ENCODE measurements around the gene ALK. TPM values are rescaled to one million over a fixed set of nuclear protein-coding genes. Genes with fewer than 3 reads are reported as not detected.

The ALK gene
- total RNA-seq, 2 donors from 2014 or later, result not detected

DNA sequence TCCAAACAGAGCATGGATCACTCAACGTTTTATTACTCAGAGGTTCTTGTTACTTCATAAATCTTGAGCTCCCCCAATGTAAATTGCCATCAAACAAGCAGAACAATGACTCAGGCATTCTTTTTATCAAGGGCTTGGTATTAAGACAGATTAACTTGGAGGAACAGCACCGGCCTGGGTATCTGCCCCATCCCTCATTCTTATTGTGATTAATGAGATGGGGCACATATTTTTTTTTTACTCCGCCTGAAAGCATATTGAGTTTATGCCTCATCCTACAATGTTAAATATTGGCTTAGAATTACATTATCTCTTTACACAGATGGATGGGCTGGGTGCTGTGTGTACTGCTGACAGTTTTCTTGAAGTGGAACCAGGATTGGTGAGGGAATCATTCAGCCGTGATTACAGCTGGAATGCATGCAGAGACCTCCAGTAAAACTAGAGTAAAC is 418.9 kb downstream of the ALK start:
- DNase-seq (ENCODE audit: low spot score), result no peak
- Mint-ChIP-seq H3K27me3 (peaks cover 18 to 30% of the 10 kb centered on the region in 2 donors), H3K9me3 (no peaks in the 10 kb centered on the region), H3K27ac (no peak overlapping the region), H3K4me1 (ENCODE audit: low read depth in 2 of 2) (no peaks in the 10 kb centered on the region), H3K36me3 (no peaks in the 10 kb centered on the region), H3K4me3 (no peak overlapping the region)
- no peak for ATAC-seq

DNA sequence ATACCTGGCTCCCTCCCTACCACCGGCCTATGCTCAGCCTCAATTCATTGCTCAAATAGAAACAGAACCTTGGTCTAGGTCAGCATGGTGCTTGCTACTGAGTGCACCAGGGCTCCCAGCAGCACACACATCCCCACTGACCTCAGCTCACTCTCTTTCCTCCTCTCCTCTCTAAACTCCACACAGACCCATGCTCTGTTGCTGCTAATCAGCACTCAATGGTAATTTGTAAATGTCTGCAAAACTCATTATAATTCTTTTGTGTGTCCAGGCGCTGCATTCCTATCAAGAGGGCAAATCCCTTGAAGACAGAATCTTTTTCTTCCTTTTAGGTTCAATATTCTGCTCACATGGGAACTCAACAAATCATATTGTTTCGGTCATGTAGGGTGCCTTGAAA is 424.0 kb downstream of the ALK start:
- ATAC-seq (no peak), DNase-seq (ENCODE audit: low spot score) (no peak)
- Mint-ChIP-seq H3K4me1 (ENCODE audit: low read depth in 2 of 2) (peaks cover 0 to 6% of the 10 kb centered on the region in 2 donors), H3K27ac (no peak overlapping the region), H3K9me3 (no peaks in the 10 kb centered on the region), H3K4me3 (no peak overlapping the region), H3K27me3 (peaks cover 4 to 8% of the 10 kb centered on the region in 2 donors), H3K36me3 (no peaks in the 10 kb centered on the region)

DNA sequence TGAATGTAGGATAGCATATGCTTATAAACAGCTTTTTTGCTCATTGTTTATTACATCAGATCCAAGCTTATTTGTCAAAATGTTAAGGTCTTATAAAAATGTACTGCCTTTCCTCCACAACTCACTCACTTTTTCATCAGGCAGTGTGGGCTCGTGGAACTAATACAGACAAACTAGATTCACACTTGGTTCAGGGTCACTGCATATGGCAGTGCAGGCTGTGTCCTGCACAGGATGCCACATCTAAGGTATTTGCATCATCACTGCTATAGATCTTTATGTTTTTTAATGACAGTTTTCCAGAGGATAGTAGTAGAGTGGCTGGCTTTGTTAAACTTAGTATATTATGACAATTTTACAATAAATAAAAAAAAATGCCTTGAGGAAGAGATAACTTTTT is 425.2 kb downstream of the ALK start:
- Mint-ChIP-seq H3K4me1 (ENCODE audit: low read depth in 2 of 2) (peaks cover 0 to 6% of the 10 kb centered on the region in 2 donors), H3K9me3 (no peaks in the 10 kb centered on the region), H3K36me3 (no peaks in the 10 kb centered on the region), H3K27me3 (peaks cover 4 to 7% of the 10 kb centered on the region in 2 donors), H3K4me3 (no peak overlapping the region), H3K27ac (no peak overlapping the region)
- no peak for DNase-seq (ENCODE audit: low spot score)
- ATAC-seq, result no peak

DNA sequence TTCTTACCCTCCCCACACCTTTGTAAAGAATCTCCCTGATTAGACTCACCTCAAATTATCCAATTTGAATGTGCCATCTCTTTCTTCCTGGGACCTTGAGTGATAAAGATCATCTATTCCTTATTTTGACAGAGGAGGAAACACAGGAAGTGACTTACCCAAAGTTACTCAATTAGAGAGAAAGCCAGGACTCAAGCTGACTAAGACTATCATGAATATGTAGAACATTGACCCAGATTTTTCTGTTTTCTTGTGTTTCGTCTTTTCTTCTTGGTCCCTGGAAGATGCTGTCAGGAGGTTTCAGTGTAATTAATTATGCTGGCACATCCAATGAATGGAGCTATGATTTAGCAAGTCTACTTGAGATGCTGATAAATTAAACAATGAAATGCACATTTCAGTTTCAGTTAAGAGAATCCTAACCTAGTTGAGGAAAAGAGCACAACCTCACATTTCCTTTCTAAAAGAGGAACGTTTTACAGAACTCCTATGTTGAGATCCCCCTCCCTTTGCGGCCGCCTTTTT is 425.8 kb downstream of the ALK start:
- H3K9me3 Mint-ChIP-seq, result no peaks in the 10 kb centered on the region
- DNase-seq (ENCODE audit: low spot score), result no peak
- H3K36me3 Mint-ChIP-seq, result no peaks in the 10 kb centered on the region
- no peak for ATAC-seq
- peaks cover 4 to 7% of the 10 kb centered on the region in 2 donors for H3K27me3 Mint-ChIP-seq
- no peak overlapping the region for H3K27ac Mint-ChIP-seq
- no peak overlapping the region for H3K4me3 Mint-ChIP-seq
- peaks cover 0 to 6% of the 10 kb centered on the region in 2 donors for H3K4me1 Mint-ChIP-seq (ENCODE audit: low read depth in 2 of 2)

DNA sequence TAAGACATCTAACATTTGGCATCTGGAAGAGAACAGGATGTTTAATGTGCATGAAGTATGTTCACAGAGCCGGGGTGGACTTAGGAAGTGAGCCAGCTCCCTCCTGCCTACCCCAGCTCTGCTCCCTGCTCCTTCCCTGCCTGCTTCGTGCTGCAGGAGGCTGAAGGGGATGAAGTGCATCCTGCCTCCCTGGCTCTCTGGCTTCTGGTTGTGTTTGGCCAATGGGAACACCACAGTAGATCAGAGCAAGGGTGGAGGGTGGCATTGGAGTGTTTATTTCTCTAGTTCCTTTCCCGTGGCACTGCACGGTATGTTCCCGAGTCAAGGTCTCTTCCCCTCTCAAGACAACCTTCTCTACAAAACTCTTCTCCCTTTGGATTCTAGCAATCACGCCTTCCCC is 426.3 kb downstream of the ALK start:
- DNase-seq (ENCODE audit: low spot score) (no peak), ATAC-seq (no peak)
- Mint-ChIP-seq H3K9me3 (no peaks in the 10 kb centered on the region), H3K27me3 (peaks cover 4 to 7% of the 10 kb centered on the region in 2 donors), H3K27ac (no peak overlapping the region), H3K36me3 (no peaks in the 10 kb centered on the region), H3K4me1 (ENCODE audit: low read depth in 2 of 2) (peaks cover 0 to 6% of the 10 kb centered on the region in 2 donors), H3K4me3 (no peak overlapping the region)

DNA sequence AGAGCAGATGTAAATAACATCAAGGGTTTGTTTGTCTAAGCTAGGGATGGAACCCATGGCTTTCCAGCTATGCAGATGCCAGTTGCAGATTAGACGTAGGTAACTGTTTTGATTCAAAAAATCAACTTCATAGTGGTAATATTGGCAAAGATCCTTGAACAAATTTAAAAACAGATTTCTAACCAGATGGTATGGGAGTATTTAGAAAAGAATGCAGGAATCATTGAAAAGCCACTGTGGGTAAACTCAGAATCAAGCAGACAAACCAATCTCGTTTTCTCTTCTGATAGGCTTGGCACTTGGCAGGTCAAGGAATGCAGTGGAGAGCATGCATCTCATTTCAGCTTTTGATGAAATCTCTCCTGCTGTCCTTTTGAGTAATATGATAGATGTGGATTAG is 428.7 kb downstream of the ALK start:
- no peak overlapping the region for H3K27ac Mint-ChIP-seq
- H3K9me3 Mint-ChIP-seq, result no peaks in the 10 kb centered on the region
- H3K4me1 Mint-ChIP-seq (ENCODE audit: low read depth in 2 of 2), result peaks cover 0 to 6% of the 10 kb centered on the region in 2 donors
- no peaks in the 10 kb centered on the region for H3K36me3 Mint-ChIP-seq
- H3K27me3 Mint-ChIP-seq, result peaks cover 6 to 8% of the 10 kb centered on the region in 2 donors
- no peak overlapping the region for H3K4me3 Mint-ChIP-seq
- ATAC-seq, result no peak
- no peak for DNase-seq (ENCODE audit: low spot score)

DNA sequence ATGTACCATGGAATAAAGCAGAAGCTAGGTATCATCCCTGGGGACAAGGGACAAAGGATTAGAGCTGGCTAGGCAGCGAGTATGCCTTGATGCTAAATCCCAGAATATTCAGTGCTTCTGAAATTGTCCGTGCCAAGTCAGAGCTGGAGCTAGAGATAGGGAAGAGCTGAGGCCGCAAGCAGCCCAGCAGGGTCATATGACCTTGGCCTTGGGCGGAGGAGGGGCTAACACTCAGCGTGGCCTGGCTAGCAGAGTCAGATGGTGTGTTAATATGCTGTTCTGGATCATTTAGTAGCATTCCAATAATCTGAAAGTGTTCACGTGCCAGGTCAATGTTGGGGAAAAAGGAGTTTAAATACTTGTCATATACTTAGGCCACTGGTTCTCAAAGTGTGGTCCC is 431.3 kb downstream of the ALK start:
- Mint-ChIP-seq H3K27ac (no peak overlapping the region), H3K4me1 (ENCODE audit: low read depth in 2 of 2) (no peaks in the 10 kb centered on the region), H3K4me3 (no peak overlapping the region), H3K9me3 (no peaks in the 10 kb centered on the region), H3K36me3 (no peaks in the 10 kb centered on the region), H3K27me3 (peaks cover 6 to 14% of the 10 kb centered on the region in 2 donors)
- DNase-seq (ENCODE audit: low spot score) (no peak), ATAC-seq (no peak)

DNA sequence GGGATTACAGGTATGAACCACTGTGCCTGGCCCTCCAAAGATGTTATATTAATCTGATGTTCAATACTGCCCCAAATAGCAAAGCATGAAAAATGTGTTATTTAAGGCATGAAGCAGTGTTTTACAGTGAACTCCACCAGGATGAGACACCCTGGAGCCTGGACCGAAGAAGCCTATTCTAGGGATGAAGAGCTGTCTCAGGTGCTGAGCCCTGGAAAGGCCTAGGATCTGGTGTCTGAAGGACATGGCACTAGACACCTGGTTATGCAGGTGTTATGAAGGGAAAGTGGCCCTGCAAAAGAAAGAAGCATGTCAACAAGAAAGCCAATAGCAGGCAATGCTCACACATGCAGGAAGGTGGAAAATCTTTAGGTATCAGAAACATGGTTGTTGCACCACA is 431.8 kb downstream of the ALK start:
- H3K4me1 Mint-ChIP-seq (ENCODE audit: low read depth in 2 of 2), result no peaks in the 10 kb centered on the region
- no peaks in the 10 kb centered on the region for H3K9me3 Mint-ChIP-seq
- DNase-seq (ENCODE audit: low spot score) (no peak), ATAC-seq (no peak)
- peaks cover 7 to 18% of the 10 kb centered on the region in 2 donors for H3K27me3 Mint-ChIP-seq
- H3K4me3 Mint-ChIP-seq, result no peak overlapping the region
- no peak overlapping the region for H3K27ac Mint-ChIP-seq
- H3K36me3 Mint-ChIP-seq, result no peaks in the 10 kb centered on the region

DNA sequence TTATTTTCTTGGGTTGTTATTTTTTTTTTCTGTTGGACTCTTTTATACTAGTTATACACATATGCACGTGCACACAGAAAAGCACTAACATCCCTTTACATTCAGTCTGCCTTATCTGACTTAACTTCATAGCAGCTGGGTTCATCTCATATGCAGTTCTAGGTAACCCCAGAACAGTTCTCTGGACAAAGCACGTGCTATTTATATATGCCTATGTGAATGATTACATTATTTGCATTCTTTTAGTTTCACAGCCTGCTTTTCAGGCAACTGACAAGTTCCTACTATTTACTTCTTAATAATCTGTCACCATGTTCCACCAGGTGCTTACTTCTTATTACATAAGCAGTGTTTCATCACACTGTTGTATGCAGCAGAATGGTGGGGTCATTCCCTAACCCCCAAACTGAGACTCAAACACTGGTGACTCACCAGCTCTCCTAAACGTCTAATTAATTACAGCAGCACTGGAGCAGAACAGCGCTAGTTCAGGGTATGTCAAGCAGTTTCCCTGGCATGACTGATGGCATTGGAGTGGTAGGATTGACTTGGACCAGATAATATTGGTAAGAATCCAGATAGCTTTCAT is 433.3 kb downstream of the ALK start:
- ATAC-seq (no peak), DNase-seq (ENCODE audit: low spot score) (no peak)
- H3K27me3 Mint-ChIP-seq, result peaks cover 11 to 19% of the 10 kb centered on the region in 2 donors
- no peaks in the 10 kb centered on the region for H3K9me3 Mint-ChIP-seq
- H3K36me3 Mint-ChIP-seq, result no peaks in the 10 kb centered on the region
- H3K4me1 Mint-ChIP-seq (ENCODE audit: low read depth in 2 of 2), result no peaks in the 10 kb centered on the region
- no peak overlapping the region for H3K27ac Mint-ChIP-seq
- no peak overlapping the region for H3K4me3 Mint-ChIP-seq

DNA sequence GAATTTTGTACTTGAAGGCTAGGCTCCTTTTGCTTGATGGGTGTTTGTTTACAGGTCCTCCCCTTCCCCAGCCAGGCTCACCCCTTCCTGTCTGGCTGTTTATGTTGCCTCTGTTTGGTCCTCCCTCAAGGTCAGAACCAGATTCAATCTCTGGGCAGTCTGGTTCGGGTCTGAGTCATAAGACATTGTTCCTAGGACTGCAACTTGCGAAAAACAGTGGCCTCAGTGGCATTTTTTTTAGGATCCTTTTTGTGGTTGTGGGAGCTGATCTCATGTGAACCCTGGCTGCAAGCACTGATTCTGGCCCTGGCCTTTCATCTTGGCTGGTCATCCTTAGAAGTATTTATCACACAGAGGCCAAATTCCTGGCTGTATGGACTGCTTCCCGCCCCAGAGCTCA is 435.8 kb downstream of the ALK start:
- no peak overlapping the region for H3K27ac Mint-ChIP-seq
- H3K9me3 Mint-ChIP-seq, result no peaks in the 10 kb centered on the region
- H3K4me1 Mint-ChIP-seq (ENCODE audit: low read depth in 2 of 2), result no peaks in the 10 kb centered on the region
- H3K36me3 Mint-ChIP-seq, result no peaks in the 10 kb centered on the region
- peaks cover 20 to 32% of the 10 kb centered on the region in 2 donors for H3K27me3 Mint-ChIP-seq
- ATAC-seq (no peak), DNase-seq (ENCODE audit: low spot score) (no peak)
- no peak overlapping the region for H3K4me3 Mint-ChIP-seq

DNA sequence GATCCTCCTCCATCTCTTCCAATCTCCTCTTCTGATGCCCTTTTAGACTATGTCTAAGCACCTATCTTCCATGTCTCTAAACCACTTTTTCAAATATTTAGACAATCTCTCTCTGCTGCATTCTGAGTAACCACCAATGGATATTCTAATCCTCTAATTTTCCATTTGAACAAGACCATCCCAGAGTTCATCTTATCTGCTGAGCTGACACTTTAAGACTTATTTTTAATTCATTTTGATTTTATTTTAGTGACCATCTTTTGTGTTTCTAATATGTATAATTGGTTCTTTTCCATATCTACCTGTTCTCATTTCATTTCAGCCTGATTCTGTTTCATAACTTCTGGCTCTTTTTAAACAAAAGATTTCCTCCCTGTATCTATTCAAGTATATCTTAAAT is 436.3 kb downstream of the ALK start:
- Mint-ChIP-seq H3K4me1 (ENCODE audit: low read depth in 2 of 2) (no peaks in the 10 kb centered on the region), H3K27ac (no peak overlapping the region), H3K27me3 (peaks cover 22 to 36% of the 10 kb centered on the region in 2 donors), H3K4me3 (no peak overlapping the region), H3K36me3 (no peaks in the 10 kb centered on the region), H3K9me3 (no peaks in the 10 kb centered on the region)
- no peak for ATAC-seq
- DNase-seq (ENCODE audit: low spot score), result no peak

DNA sequence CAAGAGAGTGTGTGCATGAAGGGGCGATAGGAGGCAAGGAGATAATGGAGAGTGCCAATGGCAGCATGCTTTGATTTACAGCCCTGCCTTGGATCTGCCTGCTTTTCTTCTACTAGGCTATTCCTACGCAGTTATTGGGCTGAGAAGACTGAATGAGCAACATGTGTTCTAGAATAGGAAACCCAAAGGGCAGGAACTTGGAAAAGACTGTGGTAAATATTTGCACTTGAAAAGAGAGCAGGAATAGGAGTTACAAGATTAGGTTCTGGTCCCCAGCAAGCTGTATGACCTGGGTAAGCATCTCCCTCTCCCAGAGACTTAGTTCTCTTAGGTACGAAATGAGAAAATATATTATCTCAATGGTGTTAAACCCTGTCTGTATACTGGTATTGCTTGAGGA is 438.5 kb downstream of the ALK start:
- no peak for ATAC-seq
- H3K4me3 Mint-ChIP-seq, result no peak overlapping the region

DNA sequence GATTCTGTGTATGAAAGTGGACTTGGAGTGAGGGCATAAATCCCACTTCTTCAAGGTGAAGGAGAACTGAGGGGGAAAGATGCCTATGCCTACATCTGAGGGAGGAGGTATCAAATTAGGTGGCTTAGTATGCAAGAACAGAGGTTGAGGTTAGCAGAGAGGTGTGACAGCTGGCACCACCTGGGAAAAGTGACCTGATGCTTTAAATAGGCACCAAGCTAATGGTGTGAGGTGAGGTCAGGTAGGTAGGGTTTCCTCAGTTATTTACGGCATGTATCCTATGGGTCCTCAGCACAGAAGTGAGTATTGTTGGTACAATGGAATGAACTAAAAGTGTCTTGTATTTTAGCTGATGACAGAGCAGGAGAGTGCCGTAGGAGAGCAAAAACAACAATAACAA is 439.0 kb downstream of the ALK start:
- H3K27me3 Mint-ChIP-seq, result peaks cover 22 to 52% of the 10 kb centered on the region in 2 donors
- no peak overlapping the region for H3K4me3 Mint-ChIP-seq
- ATAC-seq, result peak in 1 of 2 donors; percentile 25

More for the DNA sequence above, 438.5 kb downstream of the ALK start:
- H3K9me3 Mint-ChIP-seq, result no peaks in the 10 kb centered on the region
- H3K27me3 Mint-ChIP-seq, result peaks cover 22 to 52% of the 10 kb centered on the region in 2 donors
- no peaks in the 10 kb centered on the region for H3K4me1 Mint-ChIP-seq (ENCODE audit: low read depth in 2 of 2)
- DNase-seq (ENCODE audit: low spot score), result no peak
- H3K36me3 Mint-ChIP-seq, result no peaks in the 10 kb centered on the region
- no peak overlapping the region for H3K27ac Mint-ChIP-seq

DNA sequence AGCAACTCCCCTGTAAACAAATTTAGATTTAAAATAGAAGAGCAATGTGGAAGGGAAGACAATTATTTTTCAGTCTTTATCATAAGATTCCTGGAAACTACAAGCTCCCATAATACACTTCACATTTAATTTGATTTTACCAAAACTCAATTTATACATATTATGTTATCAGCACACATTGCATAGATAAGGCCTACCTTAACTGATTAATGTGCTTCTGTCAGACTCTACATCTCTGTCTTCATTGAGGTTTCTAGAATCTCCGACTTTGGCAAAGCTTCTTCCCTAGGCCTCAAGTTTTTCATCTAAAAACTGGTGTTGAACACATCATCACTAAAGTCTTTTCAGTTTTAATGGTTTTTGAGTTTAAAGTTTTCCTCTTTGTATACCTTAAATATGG is 440.1 kb downstream of the ALK start:
- DNase-seq (ENCODE audit: low spot score) (no peak), ATAC-seq (no peak)
- Mint-ChIP-seq H3K4me3 (no peak overlapping the region), H3K27me3 (peaks cover 25 to 51% of the 10 kb centered on the region in 2 donors), H3K4me1 (ENCODE audit: low read depth in 2 of 2) (no peaks in the 10 kb centered on the region), H3K9me3 (no peaks in the 10 kb centered on the region), H3K36me3 (no peaks in the 10 kb centered on the region), H3K27ac (no peak overlapping the region)

More for the DNA sequence above, 439.0 kb downstream of the ALK start:
- no peaks in the 10 kb centered on the region for H3K36me3 Mint-ChIP-seq
- H3K27ac Mint-ChIP-seq, result no peak overlapping the region
- H3K9me3 Mint-ChIP-seq, result no peaks in the 10 kb centered on the region
- H3K4me1 Mint-ChIP-seq (ENCODE audit: low read depth in 2 of 2), result no peaks in the 10 kb centered on the region
- DNase-seq (ENCODE audit: low spot score), result no peak

DNA sequence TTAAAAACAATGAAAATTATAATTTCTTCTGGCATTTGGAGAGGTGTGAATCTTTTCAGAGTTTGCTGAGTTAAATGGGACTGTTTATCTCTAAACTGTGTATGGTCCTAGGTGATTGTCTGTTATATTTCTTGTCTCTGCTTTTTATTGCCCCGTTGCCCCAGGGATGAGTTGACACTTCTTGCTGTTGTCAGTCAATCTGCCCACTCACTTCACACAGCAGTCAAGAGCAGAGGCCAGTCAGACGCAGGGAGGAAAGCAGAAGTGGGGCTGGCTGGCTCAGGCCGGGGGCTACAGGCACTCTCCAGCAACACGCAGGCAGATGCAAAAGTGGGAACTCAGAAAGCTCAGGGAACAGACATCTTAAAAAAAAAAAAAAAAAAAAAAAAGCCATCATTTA is 441.0 kb downstream of the ALK start:
- Mint-ChIP-seq H3K27ac (no peak overlapping the region), H3K27me3 (peaks cover 25 to 42% of the 10 kb centered on the region in 2 donors), H3K9me3 (no peaks in the 10 kb centered on the region), H3K36me3 (no peaks in the 10 kb centered on the region), H3K4me1 (ENCODE audit: low read depth in 2 of 2) (no peaks in the 10 kb centered on the region), H3K4me3 (no peak overlapping the region)
- DNase-seq (ENCODE audit: low spot score), result no peak
- no peak for ATAC-seq

Data from natural killer cell treated with Interleukin-12 subunit alpha and Interleukin-12 subunit beta and Interleukin-15 and Interleukin-18, amount 100 ng/mL, for 72 hours (primary cell).